Cerebellar nuclear complex (tissue), 1 donor: ENCODE results near the gene ANKUB1.

Experiments
- DNase-seq, 2 experiments: peaks; one replicate each; lab custom pipeline; 2025; lab: John Stamatoyannopoulos, UW

Gene ANKUB1

GRCh38 chr3:149809699-149810098 lies 17.3 kb upstream of the ANKUB1 start:
- DNase-seq = no peak

- no peak for DNase-seq
Measured at GRCh38 chr3:149808209-149808829, 16.0 kb upstream of the ANKUB1 start.

- no peak for DNase-seq
Measured at GRCh38 chr3:149806171-149806778, 13.9 kb upstream of the ANKUB1 start.

- no peak for DNase-seq
Measured at GRCh38 chr3:149801639-149802038, 9.3 kb upstream of the ANKUB1 start.

- DNase-seq = no peak
Measured at GRCh38 chr3:149801195-149801594, 8.8 kb upstream of the ANKUB1 start.

- no peak for DNase-seq
Measured at GRCh38 chr3:149800693-149801092, 8.3 kb upstream of the ANKUB1 start.

- DNase-seq = no peak
Measured at GRCh38 chr3:149796026-149796425, 3.7 kb upstream of the ANKUB1 start.

- no peak for DNase-seq
Measured at GRCh38 chr3:149790698-149791097, 1.7 kb downstream of the ANKUB1 start.

GRCh38 chr3:149790268-149790667 lies 2.1 kb downstream of the ANKUB1 start:
- DNase-seq = no peak

- no peak for DNase-seq
Measured at GRCh38 chr3:149784064-149784704, 8.2 kb downstream of the ANKUB1 start.

- no peak for DNase-seq
Measured at GRCh38 chr3:149783576-149783975, 8.8 kb downstream of the ANKUB1 start.

GRCh38 chr3:149781741-149782140 lies 10.6 kb downstream of the ANKUB1 start:
- DNase-seq = no peak

- no peak for DNase-seq
Measured at GRCh38 chr3:149781211-149781610, 11.1 kb downstream of the ANKUB1 start.

GRCh38 chr3:149777414-149778214 lies 14.7 kb downstream of the ANKUB1 start:
- DNase-seq = no peak

- no peak for DNase-seq
Measured at GRCh38 chr3:149776170-149776569, 16.2 kb downstream of the ANKUB1 start.

GRCh38 chr3:149772861-149773260 lies 19.5 kb downstream of the ANKUB1 start:
- no peak for DNase-seq

- no peak for DNase-seq
Measured at GRCh38 chr3:149771652-149772271, 20.6 kb downstream of the ANKUB1 start.

- no peak for DNase-seq
Measured at GRCh38 chr3:149770246-149770645, 22.1 kb downstream of the ANKUB1 start.

GRCh38 chr3:149768704-149769103 lies 23.6 kb downstream of the ANKUB1 start:
- DNase-seq = no peak

- no peak for DNase-seq
Measured at GRCh38 chr3:149767720-149768119, 24.6 kb downstream of the ANKUB1 start.

GRCh38 chr3:149765762-149766334 lies 26.5 kb downstream of the ANKUB1 start:
- no peak for DNase-seq

GRCh38 chr3:149764302-149764701 lies 28.1 kb downstream of the ANKUB1 start:
- DNase-seq = no peak
